Suprapubic skin (tissue), 4 donors: ENCODE measurements around the gene PGLYRP2. TPM values are rescaled to one million over a fixed set of nuclear protein-coding genes. Genes with fewer than 3 reads are reported as not detected.

Experiments
- DNase-seq, 2 donors: peaks; one replicate each; pipeline ENCODE4 v3.0.0-alpha.2; 2019; ENCODE audit warnings: low spot score in 2 of 2
- H3K27ac ChIP-seq: fragments of 200-600 bp; sonication (generic); one replicate; pipeline ENCODE4 v1.5.1; 2019
- H3K27me3 ChIP-seq: fragments of 200-600 bp; sonication (generic); one replicate; pipeline ENCODE4 v1.5.1; 2019
- H3K36me3 ChIP-seq: fragments of 200-600 bp; sonication (generic); one replicate; pipeline ENCODE4 v1.5.1; 2019
- H3K4me1 ChIP-seq: fragments of 200-600 bp; sonication (generic); one replicate; pipeline ENCODE4 v1.5.1; 2019
- H3K4me3 ChIP-seq: fragments of 200-600 bp; sonication (generic); one replicate; pipeline ENCODE4 v1.5.1; 2019; ENCODE audit warnings: mild to moderate bottlenecking
- H3K9me3 ChIP-seq: fragments of 200-600 bp; sonication (generic); one replicate; pipeline ENCODE4 v1.5.1; 2019
- CTCF ChIP-seq, 2 donors: fragments of 200-600 bp in 1 of 2; fragments of 450-650 bp in 1 of 2; sonication (generic) in 1 of 2; IDR thresholded peaks; one replicate each; pipeline ENCODE4 v1.5.1; 2016 to 2019; ENCODE audit warnings: antibody characterized with exemption in 2 of 2, mild to moderate bottlenecking in 1 of 2, moderate library complexity in 1 of 2
- EP300 ChIP-seq: sonication (generic); formaldehyde crosslinking; IDR thresholded peaks from one replicate; pipeline ENCODE4 v1.6.1; 2017; ENCODE audit warnings: antibody characterized with exemption
- POLR2A ChIP-seq, 2 donors: fragments of 450-650 bp; IDR thresholded peaks; one replicate each; pipeline ENCODE4 v1.6.1; 2017; ENCODE audit warnings: antibody characterized with exemption in 2 of 2, mild to moderate bottlenecking in 2 of 2, moderate library complexity in 2 of 2
- POLR2AphosphoS5 ChIP-seq, 3 donors: sonication (generic); formaldehyde crosslinking; IDR thresholded peaks; one replicate each; pipeline ENCODE4 v1.6.1; 2017; ENCODE audit warnings: antibody characterized with exemption in 3 of 3
- WGBS: methylation state at CpG from one replicate; pipeline ENCODE4 v1.1.5; 2018; 5-methylcytosine and 5-hydroxymethylcytosine counted together
- total RNA-seq, 4 donors: library from RNA; depleted of rRNA; stranded (reverse); fragments of >200 nt; gene quantifications; one replicate each; pipeline ENCODE4 v1.1.0, GENCODE V29; 2016

The PGLYRP2 gene
- total RNA-seq, 4 donors from 2014 or later = 0.21 TPM; not detected in 3

GRCh38 chr19:15469513-15470297, 9.6 kb downstream of the PGLYRP2 start:
- Histone ChIP-seq H3K27ac (no peak overlapping the region), H3K4me3 (peak overlapping the region; percentile 34), H3K9me3 (no peaks in the 10 kb centered on the region), H3K4me1 (peaks cover 11% of the 10 kb centered on the region), H3K36me3 (no peaks in the 10 kb centered on the region), H3K27me3 (peaks cover 37% of the 10 kb centered on the region)
- 5% methylated on average over 30 of the region's 65 CpGs for WGBS
- DNase-seq = no peak
- TF ChIP-seq EP300 = no peak
- TF ChIP-seq POLR2AphosphoS5 (IDR thresholded peaks at IDR 0.05) = no peak
- TF ChIP-seq CTCF (IDR thresholded peaks at IDR 0.05) = no peak
- TF ChIP-seq POLR2A (IDR thresholded peaks at IDR 0.05) = no peak

- Histone ChIP-seq H3K4me1 (peaks cover 14% of the 10 kb centered on the region), H3K27ac (no peak overlapping the region), H3K4me3 (peak overlapping the region; percentile 34), H3K9me3 (no peaks in the 10 kb centered on the region), H3K36me3 (no peaks in the 10 kb centered on the region), H3K27me3 (peaks cover 45% of the 10 kb centered on the region)
- DNase-seq = peak in 1 of 2 donors; percentile 40
- 70% methylated on average over 12 of the region's 12 CpGs for WGBS
- TF ChIP-seq EP300 (no peak), POLR2AphosphoS5 (IDR thresholded peaks at IDR 0.05) (no peak), POLR2A (IDR thresholded peaks at IDR 0.05) (no peak), CTCF (IDR thresholded peaks at IDR 0.05) (no peak)
Measured at GRCh38 chr19:15468675-15469512, 10.4 kb downstream of the PGLYRP2 start.

- H3K4me3 ChIP-seq = no peak overlapping the region
- H3K4me1 ChIP-seq = peaks cover 14% of the 10 kb centered on the region
- H3K27me3 ChIP-seq = peaks cover 49% of the 10 kb centered on the region
- no peak overlapping the region for H3K27ac ChIP-seq
- DNase-seq = no peak
- H3K9me3 ChIP-seq = no peaks in the 10 kb centered on the region
- H3K36me3 ChIP-seq = no peaks in the 10 kb centered on the region
- WGBS = 80% methylated on average over 6 of the region's 6 CpGs
- TF ChIP-seq POLR2AphosphoS5 (IDR thresholded peaks at IDR 0.05) (no peak), POLR2A (IDR thresholded peaks at IDR 0.05) (no peak), CTCF (IDR thresholded peaks at IDR 0.05) (no peak), EP300 (no peak)
Measured at GRCh38 chr19:15467734-15468214, 11.5 kb downstream of the PGLYRP2 start.

GRCh38 chr19:15466851-15467733, 12.2 kb downstream of the PGLYRP2 start:
- DNase-seq = no peak
- Histone ChIP-seq H3K36me3 (no peaks in the 10 kb centered on the region), H3K4me1 (peaks cover 14% of the 10 kb centered on the region), H3K9me3 (no peaks in the 10 kb centered on the region), H3K27ac (no peak overlapping the region), H3K27me3 (peaks cover 49% of the 10 kb centered on the region), H3K4me3 (no peak overlapping the region)
- WGBS = 47% methylated on average over 8 of the region's 8 CpGs
- TF ChIP-seq EP300 = no peak
- no peak for TF ChIP-seq CTCF (IDR thresholded peaks at IDR 0.05)
- TF ChIP-seq POLR2A (IDR thresholded peaks at IDR 0.05) = no peak
- TF ChIP-seq POLR2AphosphoS5 (IDR thresholded peaks at IDR 0.05) = no peak
